ENCODE measurements around the gene CHST12.
"Not testable (repeated sequence)": the region's sequence is repeated elsewhere in the genome, so short reads cannot be mapped to it uniquely, and the experiment has no call there.

The CHST12 gene

GRCh38 chr7:2378125-2378524 lies 25.3 kb upstream of the CHST12 start:
- DNase-seq (ENCODE audit: low read depth in 2 of 2): not testable (repeated sequence)

- no peak for DNase-seq (ENCODE audit: low read depth in 2 of 2)
Measured at GRCh38 chr7:2379161-2379560, 24.2 kb upstream of the CHST12 start.

- DNase-seq (ENCODE audit: low read depth in 2 of 2): no peak
Measured at GRCh38 chr7:2379821-2380450, 23.5 kb upstream of the CHST12 start.

GRCh38 chr7:2380461-2380860 lies 22.9 kb upstream of the CHST12 start:
- DNase-seq (ENCODE audit: low read depth in 2 of 2): no peak

- no peak for DNase-seq (ENCODE audit: low read depth in 2 of 2)
Measured at GRCh38 chr7:2381227-2381626, 22.2 kb upstream of the CHST12 start.

GRCh38 chr7:2381881-2382509 lies 21.4 kb upstream of the CHST12 start:
- DNase-seq (ENCODE audit: low read depth in 2 of 2): no peak

- DNase-seq (ENCODE audit: low read depth in 2 of 2): no peak
Measured at GRCh38 chr7:2383543-2384274, 19.7 kb upstream of the CHST12 start.

- DNase-seq (ENCODE audit: low read depth in 2 of 2): no peak
Measured at GRCh38 chr7:2384354-2385243, 18.8 kb upstream of the CHST12 start.

GRCh38 chr7:2386122-2386521 lies 17.3 kb upstream of the CHST12 start:
- DNase-seq (ENCODE audit: low read depth in 2 of 2): not testable (repeated sequence)

GRCh38 chr7:2386964-2387669 lies 16.3 kb upstream of the CHST12 start:
- DNase-seq (ENCODE audit: low read depth in 2 of 2): no peak

- no peak for DNase-seq (ENCODE audit: low read depth in 2 of 2)
Measured at GRCh38 chr7:2387897-2388636, 15.3 kb upstream of the CHST12 start.

- DNase-seq (ENCODE audit: low read depth in 2 of 2): no peak
Measured at GRCh38 chr7:2388637-2388954, 14.8 kb upstream of the CHST12 start.

GRCh38 chr7:2390020-2390816 lies 13.2 kb upstream of the CHST12 start:
- not testable (repeated sequence) for DNase-seq (ENCODE audit: low read depth in 2 of 2)

- no peak for DNase-seq (ENCODE audit: low read depth in 2 of 2)
Measured at GRCh38 chr7:2393706-2394105, 9.7 kb upstream of the CHST12 start.

- no peak for DNase-seq (ENCODE audit: low read depth in 2 of 2)
Measured at GRCh38 chr7:2394566-2395082, 8.8 kb upstream of the CHST12 start.

GRCh38 chr7:2398506-2398905 lies 4.9 kb upstream of the CHST12 start:
- no peak for DNase-seq (ENCODE audit: low read depth in 2 of 2)

GRCh38 chr7:2399848-2400587 lies 3.4 kb upstream of the CHST12 start:
- DNase-seq (ENCODE audit: low read depth in 2 of 2): peak; percentile 98 to 99

GRCh38 chr7:2402687-2403013 lies 761 bp upstream of the CHST12 start:
- DNase-seq (ENCODE audit: low read depth in 2 of 2): no peak

Measured in fibroblast of skin of left biceps (primary cell).